HepG2 (cell line): ENCODE results near the gene BEST3. TPM values are rescaled to one million over a fixed set of nuclear protein-coding genes. Genes with fewer than 3 reads are reported as not detected.

ENCODE experiments used
- polyA plus RNA-seq, 8 experiments: library from polyadenylated mRNA; depleted of rRNA in 3 of 8; stranded (reverse) in 7 of 8; unstranded in 1 of 8; fragments of >200 nt; fragmentation: Illumina TruSeq in 4 of 8; extraction: Trizol in 4 of 8; gene quantifications; 2 replicates each; pipeline versions ENCODE4 v1.2.1 to v1.2.3, GENCODE V29; 2011 to 2016; ENCODE audit warnings: low read depth in 4 of 8, missing spikeins in 1 of 8, mixed read lengths in 1 of 8; ENCODE audit not compliant: insufficient read depth in 1 of 8
- total RNA-seq, 5 experiments: library from RNA; depleted of rRNA; stranded (reverse); fragments of >200 nt; fragmentation: Illumina TruSeq; extraction: Trizol; gene quantifications; 2 replicates each; pipeline ENCODE4 v1.2.3, GENCODE V29; 2016; ENCODE audit warnings: low read depth in 1 of 5

The BEST3 gene
- total and polyA plus RNA-seq, 2 of the 13 experiments (the other 11 are each of a cell fraction or from before 2014, with no cell fraction given), result not detected

Other genes with a start within 250 kb of the BEST3 start
- gene FRS2, start 228.9 kb downstream of the BEST3 start, total RNA-seq (2016; rRNA removed; fragmentation: Illumina TruSeq; extraction: Trizol), result 16.8 and 31.4 TPM in 2 replicates
- gene FRS2, start 228.9 kb downstream of the BEST3 start, polyA plus RNA-seq (2011; rRNA removed), result 6.9 and 8.3 TPM in 2 replicates
- gene CCT2, start 113.8 kb downstream of the BEST3 start, total RNA-seq (2016; rRNA removed; fragmentation: Illumina TruSeq; extraction: Trizol), result 388 and 601 TPM in 2 replicates
- gene CCT2, start 113.8 kb downstream of the BEST3 start, polyA plus RNA-seq (2011; rRNA removed), result 153 and 209 TPM in 2 replicates
- not detected in 2 replicates for gene LRRC10, start 88.4 kb downstream of the BEST3 start, total RNA-seq (2016; rRNA removed; fragmentation: Illumina TruSeq; extraction: Trizol)
- not detected in 2 replicates for gene LRRC10, start 88.4 kb downstream of the BEST3 start, polyA plus RNA-seq (2011; rRNA removed)
- 41.1 and 51.1 TPM in 2 replicates for gene RAB3IP, start 39.6 kb upstream of the BEST3 start, total RNA-seq (2016; rRNA removed; fragmentation: Illumina TruSeq; extraction: Trizol)
- 24.9 and 33.6 TPM in 2 replicates for gene RAB3IP, start 39.6 kb upstream of the BEST3 start, polyA plus RNA-seq (2011; rRNA removed)
- gene MYRFL, start 125.9 kb upstream of the BEST3 start, total RNA-seq (2016; rRNA removed; fragmentation: Illumina TruSeq; extraction: Trizol), result 0.09 and 0.10 TPM in 2 replicates
- 0.11 and 0.54 TPM in 2 replicates for gene MYRFL, start 125.9 kb upstream of the BEST3 start, polyA plus RNA-seq (2011; rRNA removed)